ENCODE data around the gene PTCD1. TPM values are rescaled to one million over a fixed set of nuclear protein-coding genes. Genes with fewer than 3 reads are reported as not detected.

Gene PTCD1
- total RNA-seq, result 10 to 100 TPM in 2 of 8 experiments, 1 to 10 TPM in 6; 4.9 to 18.9 (median 7.1) TPM

GRCh38 chr7:99438573-99439480 lies at the start of gene PTCD1, which contains the start of gene CPSF4:
TSS of gene PTCD1 (minus strand) at chr7:99438798. CDS start at chr7:99435242, 3,556 bp downstream.
TSS of gene CPSF4 (plus strand) at chr7:99438943. CDS start at chr7:99439083, 140 bp downstream.
- WGBS, 10 experiments, result 0 to 3% (median 0%) methylated on average over 1 to 10 of the region's 89 CpGs; no CpG with 5 or more reads in 4 of the 10 experiments
- Histone ChIP-seq H3K27ac (peak within 1 kb of the TSS; percentile 60 to 81), H3K4me1 (replicated peaks in 1 of 2) (peaks cover 9 to 13% of the 10 kb centered on the region in 2 donors), H3K4me3 (peak within 1 kb of the TSS; percentile 70 to 94 (median 90))
- ATAC-seq (replicated peaks in 6 of 8), result peak; percentile 84 to 98 (median 96)
- in situ Hi-C loops (cut with MboI; ENCODE audit: low pct_unique_long_range_greater_than_20kb in 2 of 9, low sequenced_read_pairs in 9 of 9, unreplicated experiment in 9 of 9), result no loop called here

- H3K4me3 ChIP-seq, result no peak overlapping the region
- no peak for ATAC-seq (replicated peaks in 6 of 8)
- no peak overlapping the region for H3K27ac ChIP-seq
- H3K4me1 ChIP-seq (replicated peaks in 1 of 2), result no peaks in the 10 kb centered on the region
- in situ Hi-C loops (cut with MboI; ENCODE audit: low pct_unique_long_range_greater_than_20kb in 2 of 9, low sequenced_read_pairs in 9 of 9, unreplicated experiment in 9 of 9), result no loop called here
- 60 to 100% (median 91%) methylated on average over 1 to 5 of the region's 5 CpGs; no CpG with 5 or more reads in 2 of the 10 experiments for WGBS, 10 experiments
These were observed 46.5 kb upstream of the PTCD1 start for GRCh38 chr7:99485094-99485493.

GRCh38 chr7:99478464-99479440 lies 40.2 kb upstream of the PTCD1 start:
- peaks cover 3 to 5% of the 10 kb centered on the region in 2 donors for H3K4me1 ChIP-seq (replicated peaks in 1 of 2)
- 13 to 79% (median 70%) methylated on average over 2 to 9 of the region's 15 CpGs; no CpG with 5 or more reads in 2 of the 10 experiments for WGBS, 10 experiments
- no peak overlapping the region for H3K4me3 ChIP-seq
- in situ Hi-C loops (cut with MboI; ENCODE audit: low pct_unique_long_range_greater_than_20kb in 2 of 9, low sequenced_read_pairs in 9 of 9, unreplicated experiment in 9 of 9), result no loop called here
- H3K27ac ChIP-seq, result no peak overlapping the region
- peak; percentile 6 to 86 (median 54) for ATAC-seq (replicated peaks in 6 of 8)

GRCh38 chr7:99476107-99476506 lies 37.5 kb upstream of the PTCD1 start:
- ATAC-seq (replicated peaks in 6 of 8), result no peak
- in situ Hi-C loops (cut with MboI; ENCODE audit: low pct_unique_long_range_greater_than_20kb in 2 of 9, low sequenced_read_pairs in 9 of 9, unreplicated experiment in 9 of 9), result no loop called here
- peaks cover 8 to 9% of the 10 kb centered on the region in 2 donors for H3K4me1 ChIP-seq (replicated peaks in 1 of 2)
- no peak overlapping the region for H3K27ac ChIP-seq
- H3K4me3 ChIP-seq, result no peak overlapping the region
- WGBS, 10 experiments, result 70 to 88% (median 81%) methylated on average over 1 to 4 of the region's 5 CpGs; no CpG with 5 or more reads in 5 of the 10 experiments

- H3K27ac ChIP-seq, result no peak overlapping the region
- ATAC-seq (replicated peaks in 6 of 8), result peak in 3 of 8 experiments; percentile 20 to 24 (median 23)
- WGBS, 10 experiments, result 0 to 20% (median 4%) methylated on average over 1 to 7 of the region's 7 CpGs; no CpG with 5 or more reads in 2 of the 10 experiments
- H3K4me3 ChIP-seq, result peak overlapping the region; percentile 62 to 89 (median 66)
- in situ Hi-C loops (cut with MboI; ENCODE audit: low pct_unique_long_range_greater_than_20kb in 2 of 9, low sequenced_read_pairs in 9 of 9, unreplicated experiment in 9 of 9), result no loop called here
- H3K4me1 ChIP-seq (replicated peaks in 1 of 2), result peaks cover 8 to 9% of the 10 kb centered on the region in 2 donors
These were observed 34.7 kb upstream of the PTCD1 start for GRCh38 chr7:99473315-99473596.

GRCh38 chr7:99472561-99473314 lies 34.1 kb upstream of the PTCD1 start, which contains the start of gene ZNF789:
TSS of gene ZNF789 (plus strand) at chr7:99472890. CDS start at chr7:99476457, 3,567 bp downstream.
- in situ Hi-C loops (cut with MboI; ENCODE audit: low pct_unique_long_range_greater_than_20kb in 2 of 9, low sequenced_read_pairs in 9 of 9, unreplicated experiment in 9 of 9), result no loop called here
- WGBS, 10 experiments, result 0 to 7% (median 0%) methylated on average over 2 to 30 of the region's 56 CpGs; no CpG with 5 or more reads in 3 of the 10 experiments
- peak; percentile 89 to 99 (median 99) for ATAC-seq (replicated peaks in 6 of 8)

GRCh38 chr7:99469381-99470065 lies 30.9 kb upstream of the PTCD1 start:
- H3K4me3 ChIP-seq, result no peak overlapping the region
- H3K4me1 ChIP-seq (replicated peaks in 1 of 2), result peaks cover 15 to 17% of the 10 kb centered on the region in 2 donors
- WGBS, 10 experiments, result 11 to 79% (median 50%) methylated on average over 2 to 21 of the region's 23 CpGs
- in situ Hi-C loops (cut with MboI; ENCODE audit: low pct_unique_long_range_greater_than_20kb in 2 of 9, low sequenced_read_pairs in 9 of 9, unreplicated experiment in 9 of 9), result no loop called here
- no peak for ATAC-seq (replicated peaks in 6 of 8)
- H3K27ac ChIP-seq, result no peak overlapping the region

More at GRCh38 chr7:99472561-99473314, 34.1 kb upstream of the PTCD1 start, which contains the start of gene ZNF789:
- Histone ChIP-seq H3K27ac (peak within 1 kb of the TSS; percentile 88 to 91), H3K4me3 (peak within 1 kb of the TSS; percentile 62 to 89 (median 66)), H3K4me1 (replicated peaks in 1 of 2) (peaks cover 8 to 9% of the 10 kb centered on the region in 2 donors)

GRCh38 chr7:99468336-99468918 lies 29.8 kb upstream of the PTCD1 start:
- in situ Hi-C loops (cut with MboI; ENCODE audit: low pct_unique_long_range_greater_than_20kb in 2 of 9, low sequenced_read_pairs in 9 of 9, unreplicated experiment in 9 of 9), result no loop called here
- H3K27ac ChIP-seq, result no peak overlapping the region
- no peak overlapping the region for H3K4me3 ChIP-seq
- WGBS, 10 experiments, result 56 to 100% (median 90%) methylated on average over 1 to 6 of the region's 29 CpGs; no CpG with 5 or more reads in 5 of the 10 experiments
- ATAC-seq (replicated peaks in 6 of 8), result no peak
- peaks cover 9 to 10% of the 10 kb centered on the region in 2 donors for H3K4me1 ChIP-seq (replicated peaks in 1 of 2)

GRCh38 chr7:99465421-99465768 lies 26.8 kb upstream of the PTCD1 start:
- WGBS, 10 experiments, result 0 to 16% (median 6%) methylated on average over 3 to 8 of the region's 9 CpGs; no CpG with 5 or more reads in 2 of the 10 experiments
- H3K4me1 ChIP-seq (replicated peaks in 1 of 2), result peaks cover 6 to 10% of the 10 kb centered on the region in 2 donors
- in situ Hi-C loops (cut with MboI; ENCODE audit: low pct_unique_long_range_greater_than_20kb in 2 of 9, low sequenced_read_pairs in 9 of 9, unreplicated experiment in 9 of 9), result no loop called here
- H3K4me3 ChIP-seq, result peak overlapping the region; percentile 72 to 88 (median 82)
- peak overlapping the region; percentile 83 to 94 for H3K27ac ChIP-seq
- ATAC-seq (replicated peaks in 6 of 8), result peak in 5 of 8 experiments; percentile 2 to 13 (median 6)

GRCh38 chr7:99461221-99461620 lies 22.6 kb upstream of the PTCD1 start:
- Histone ChIP-seq H3K4me3 (no peak overlapping the region), H3K27ac (no peak overlapping the region), H3K4me1 (replicated peaks in 1 of 2) (peaks cover 4 to 8% of the 10 kb centered on the region in 2 donors)
- 93 to 100% (median 100%) methylated on average over 1 to 2 of the region's 2 CpGs; no CpG with 5 or more reads in 5 of the 10 experiments for WGBS, 10 experiments
- no peak for ATAC-seq (replicated peaks in 6 of 8)
- in situ Hi-C loops (cut with MboI; ENCODE audit: low pct_unique_long_range_greater_than_20kb in 2 of 9, low sequenced_read_pairs in 9 of 9, unreplicated experiment in 9 of 9), result no loop called here

- 72 to 100% (median 90%) methylated on average over 2 to 7 of the region's 11 CpGs; no CpG with 5 or more reads in 2 of the 10 experiments for WGBS, 10 experiments
- in situ Hi-C loops (cut with MboI; ENCODE audit: low pct_unique_long_range_greater_than_20kb in 2 of 9, low sequenced_read_pairs in 9 of 9, unreplicated experiment in 9 of 9), result no loop called here
- H3K4me3 ChIP-seq, result no peak overlapping the region
- ATAC-seq (replicated peaks in 6 of 8), result no peak
- H3K4me1 ChIP-seq (replicated peaks in 1 of 2), result peaks cover 3 to 8% of the 10 kb centered on the region in 2 donors
- no peak overlapping the region for H3K27ac ChIP-seq
These were observed 22.1 kb upstream of the PTCD1 start for GRCh38 chr7:99460651-99461050.

Measured in motor neuron (in vitro differentiated cells).